RWPE2 (cell line): Measurements from ENCODE around the gene TP73.

Experiments
- ATAC-seq: fragments of 200-7000 bp; cut with Tn5 transposase; 3 replicates; pipeline ENCODE4 v1.9.1; 2021; ENCODE audit warnings: low read depth
- DNase-seq: peaks from one replicate; pipeline ENCODE4 v3.0.0-alpha.2; 2020; ENCODE audit warnings: low spot score
- H3K27ac ChIP-seq: fragments of 450-650 bp; 2 replicates; pipeline ENCODE4 v1.5.1; 2017; ENCODE audit warnings: mild to moderate bottlenecking; ENCODE audit not compliant: poor library complexity, severe bottlenecking
- H3K27me3 ChIP-seq: fragments of 250-450 bp; sonication (Bioruptor Pico); 2 replicates; pipeline ENCODE4 v1.5.1; 2021; ENCODE audit warnings: mild to moderate bottlenecking, moderate library complexity; ENCODE audit not compliant: insufficient read depth, poor library complexity, severe bottlenecking
- H3K36me3 ChIP-seq: fragments of 250-450 bp; sonication (Bioruptor Pico); 2 replicates; pipeline ENCODE4 v1.5.1; 2020; ENCODE audit warnings: low read depth, mild to moderate bottlenecking, moderate library complexity
- H3K4me1 ChIP-seq: fragments of 250-450 bp; sonication (Bioruptor Pico); 2 replicates; pipeline ENCODE4 v1.5.1; 2021; ENCODE audit warnings: mild to moderate bottlenecking, moderate library complexity; ENCODE audit not compliant: insufficient read depth, poor library complexity, severe bottlenecking
- H3K4me3 ChIP-seq: fragments of 250-450 bp; sonication (Bioruptor Pico); 2 replicates; pipeline ENCODE4 v1.5.1; 2021; ENCODE audit warnings: mild to moderate bottlenecking, moderate library complexity; ENCODE audit not compliant: severe bottlenecking
- H3K9me3 ChIP-seq: fragments of 250-450 bp; sonication (Bioruptor Pico); 2 replicates; pipeline ENCODE4 v1.5.1; 2021; ENCODE audit warnings: mild to moderate bottlenecking, moderate library complexity; ENCODE audit not compliant: severe bottlenecking
- CTCF ChIP-seq: fragments of 450-650 bp; IDR thresholded peaks from one replicate; pipeline ENCODE4 v1.5.1; 2017; ENCODE audit warnings: mild to moderate bottlenecking, moderate library complexity; ENCODE audit not compliant: poor library complexity, severe bottlenecking

TP73 gene

DNA sequence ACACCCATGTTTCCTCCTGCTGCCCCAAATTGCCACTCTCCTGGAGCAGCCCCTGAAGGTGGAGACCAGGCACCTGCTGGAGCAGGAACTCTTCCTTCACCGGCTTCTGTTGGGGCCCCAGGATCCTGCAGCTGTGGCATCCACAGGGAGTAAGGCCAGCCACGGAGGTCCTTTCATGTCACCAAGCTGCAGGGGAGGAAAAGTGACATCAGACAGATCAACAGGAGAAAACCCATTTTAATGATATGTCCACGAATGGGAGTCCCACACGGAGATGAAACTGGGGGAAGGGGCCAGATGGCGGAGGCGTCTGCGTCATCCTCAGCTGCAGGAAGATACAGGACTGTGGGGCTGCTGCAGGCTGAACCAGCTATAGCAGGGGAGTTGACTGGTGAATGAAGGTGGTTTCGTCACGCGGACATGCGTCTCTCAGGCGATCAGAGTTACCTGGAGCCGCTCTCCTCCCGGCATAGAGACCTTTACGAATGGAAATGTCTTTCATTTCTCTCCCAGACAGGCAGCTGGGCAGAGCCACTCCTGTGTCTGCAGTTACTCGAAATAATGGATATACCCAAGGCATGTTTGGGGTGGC lies 9.9 kb downstream of the TP73 start:
- no peak overlapping the region for H3K4me3 ChIP-seq
- H3K4me1 ChIP-seq, result peaks cover 6% of the 10 kb centered on the region
- no peaks in the 10 kb centered on the region for H3K36me3 ChIP-seq
- no peaks in the 10 kb centered on the region for H3K9me3 ChIP-seq
- no peak for TF ChIP-seq CTCF
- no peak overlapping the region for H3K27ac ChIP-seq
- DNase-seq (no peak), ATAC-seq (no peak)
- H3K27me3 ChIP-seq, result peaks cover 6% of the 10 kb centered on the region

- DNase-seq (no peak), ATAC-seq (no peak)
- H3K27me3 ChIP-seq, result peaks cover 6% of the 10 kb centered on the region
- H3K4me3 ChIP-seq, result no peak overlapping the region
- H3K4me1 ChIP-seq, result peaks cover 6% of the 10 kb centered on the region
- no peaks in the 10 kb centered on the region for H3K9me3 ChIP-seq
- TF ChIP-seq CTCF, result no peak
- no peaks in the 10 kb centered on the region for H3K36me3 ChIP-seq
- H3K27ac ChIP-seq, result no peak overlapping the region
These were observed 11.8 kb downstream of the TP73 start for GRCh38 chr1:3663999-3664699.

GRCh38 chr1:3664700-3665375 lies 12.5 kb downstream of the TP73 start:
- Histone ChIP-seq H3K27ac (no peak overlapping the region), H3K9me3 (no peaks in the 10 kb centered on the region), H3K27me3 (peaks cover 6% of the 10 kb centered on the region), H3K4me3 (no peak overlapping the region), H3K4me1 (peaks cover 6% of the 10 kb centered on the region), H3K36me3 (no peaks in the 10 kb centered on the region)
- ATAC-seq (no peak), DNase-seq (no peak)
- TF ChIP-seq CTCF, result no peak

DNA sequence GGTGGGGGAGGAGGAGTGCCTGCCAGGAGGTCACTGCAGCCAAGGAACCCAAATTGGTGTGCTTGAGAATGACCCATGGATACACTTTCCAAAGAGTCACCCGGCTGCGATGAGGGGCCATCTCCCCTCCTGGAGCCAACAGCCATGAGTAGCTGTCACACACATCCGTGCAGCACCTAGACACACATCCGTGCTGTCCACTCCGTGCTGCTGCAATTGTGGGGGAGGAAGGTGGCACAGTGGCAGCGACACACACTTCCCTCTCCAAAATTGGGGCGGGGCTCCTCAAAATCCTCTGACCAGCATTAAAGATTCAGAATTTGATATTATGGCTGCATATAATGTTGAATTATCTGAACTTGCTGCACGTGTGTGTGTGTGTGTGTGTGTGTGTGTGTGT lies 15.8 kb downstream of the TP73 start:
- H3K27ac ChIP-seq, result no peak overlapping the region
- DNase-seq (no peak), ATAC-seq (no peak)
- H3K4me3 ChIP-seq, result no peak overlapping the region
- no peak for TF ChIP-seq CTCF
- H3K4me1 ChIP-seq, result peaks cover 6% of the 10 kb centered on the region
- no peaks in the 10 kb centered on the region for H3K36me3 ChIP-seq
- no peaks in the 10 kb centered on the region for H3K9me3 ChIP-seq
- no peaks in the 10 kb centered on the region for H3K27me3 ChIP-seq
